Stimulated activated naive CD8-positive, alpha-beta T cell treated with anti-CD3 and anti-CD28 coated beads, Interleukin-15, amount 100 ng/mL, for 72 hours (primary cell): ENCODE measurements around the gene UCKL1.

ENCODE experiments used
- ATAC-seq: fragments of 150-1000 bp; cut with Tn5 transposase; 2 replicates; pipeline ENCODE4 v1.10.0; 2021; ENCODE audit warnings: mild to moderate bottlenecking, moderate library complexity
- DNase-seq, 2 donors: peaks; one replicate each; pipeline ENCODE4 v3.0.0; 2021 to 2022
- H3K27ac Mint-ChIP-seq, 2 donors: one replicate each; pipeline ENCODE4 v1.8.0; 2022; ENCODE audit warnings: mild to moderate bottlenecking in 2 of 2, mixed read lengths in 2 of 2, moderate library complexity in 2 of 2
- H3K27me3 Mint-ChIP-seq: one replicate; pipeline ENCODE4 v1.8.0; 2022; ENCODE audit warnings: mixed read lengths
- H3K4me1 Mint-ChIP-seq: one replicate; pipeline ENCODE4 v1.8.0; 2022; ENCODE audit warnings: mild to moderate bottlenecking, mixed read lengths
- H3K4me3 Mint-ChIP-seq, 2 donors: one replicate each; pipeline ENCODE4 v1.8.0; 2022; ENCODE audit warnings: mild to moderate bottlenecking in 2 of 2, mixed read lengths in 2 of 2, moderate library complexity in 1 of 2
- H3K9me3 Mint-ChIP-seq, 2 donors: one replicate each; pipeline ENCODE4 v1.8.0; 2022; ENCODE audit warnings: mixed read lengths in 2 of 2

Gene UCKL1

GRCh38 chr20:63890201-63890576 is 66.0 kb downstream of the UCKL1 start:
- ATAC-seq: no peak
- Mint-ChIP-seq H3K4me3 (no peak overlapping the region), H3K27ac (no peak overlapping the region), H3K4me1 (peaks cover 19% of the 10 kb centered on the region), H3K27me3 (no peaks in the 10 kb centered on the region), H3K9me3 (no peaks in the 10 kb centered on the region)
- no peak for DNase-seq
